ENCODE results near the gene ATG10. TPM values are rescaled to one million over a fixed set of nuclear protein-coding genes. Genes with fewer than 3 reads are reported as not detected.

ATG10 gene
- total and polyA plus RNA-seq, 2 experiments from 2014 or later, result 12.5 to 17.7 TPM

GRCh38 chr5:82046276-82046647 is 74.4 kb downstream of the ATG10 start (continued):
- TF ChIP-seq ETS1 (IDR thresholded peaks at IDR 0.05), result no peak
- no peak for TF ChIP-seq POLR2AphosphoS5 (IDR thresholded peaks at IDR 0.05; ENCODE audit: low read depth)
- TF ChIP-seq NANOG (IDR thresholded peaks at IDR 0.05; ENCODE audit: borderline replicate concordance), result no peak
- no peak for TF ChIP-seq EZH2phosphoT487 (IDR thresholded peaks at IDR 0.05; ENCODE audit: unreplicated experiment)
- no peak for TF ChIP-seq CTCF (conservative IDR thresholded peaks at IDR 0.05; ENCODE audit: low read depth in 2 of 2)
- no peak for TF ChIP-seq STAT1 (IDR thresholded peaks at IDR 0.05; ENCODE audit: unreplicated experiment)
- TF ChIP-seq ZNF331 (CRISPR knock-in tag; IDR thresholded peaks at IDR 0.05; ENCODE audit: low read depth), result no peak
- no peak for TF ChIP-seq CREB1 (CRISPR knock-in tag; IDR thresholded peaks at IDR 0.05; ENCODE audit: low read depth)
- no peak for TF ChIP-seq EZH2 (IDR thresholded peaks at IDR 0.05; ENCODE audit: low read depth, unreplicated experiment)
- no peak for TF ChIP-seq ZNF114 (CRISPR knock-in tag; IDR thresholded peaks at IDR 0.05)
- no peak for TF ChIP-seq JUNB (IDR thresholded peaks at IDR 0.05; ENCODE audit: unreplicated experiment)
- TF ChIP-seq REST (IDR thresholded peaks at IDR 0.05; ENCODE audit: unreplicated experiment), result no peak

- Mint-ChIP-seq H3K4me1 (peaks cover 5% of the 10 kb centered on the region), H3K9me3 (peaks cover 12% of the 10 kb centered on the region), H3K36me3 (ENCODE audit: low read depth) (peaks cover 8% of the 10 kb centered on the region), H3K27me3 (ENCODE audit: insufficient read depth, low read depth, poor library complexity) (no peaks in the 10 kb centered on the region), H3K4me3 (no peak overlapping the region), H3K27ac (no peak overlapping the region)
- Histone ChIP-seq H3F3A (replicated peaks; ENCODE audit: low read depth) (no peaks in the 10 kb centered on the region), H2AFZ (no peak overlapping the region), H3K4me1 (ENCODE audit: insufficient read depth) (no peaks in the 10 kb centered on the region), H3K79me2 (replicated peaks; ENCODE audit: insufficient read depth) (peaks cover 3% of the 10 kb centered on the region; the same call in 1 of the 2 replicates), H3K27ac (ENCODE audit: low read depth) (no peak overlapping the region), H3K9me2 (ENCODE audit: insufficient read depth) (0 out of 2 replicates have a peak, but pooled peaks cover 3% of the 10 kb centered on the region), H4K20me1 (replicated peaks; ENCODE audit: insufficient read depth) (no peaks in the 10 kb centered on the region), H3K27me3 (ENCODE audit: insufficient read depth) (no peaks in the 10 kb centered on the region), H3K36me3 (ENCODE audit: insufficient read depth) (no peaks in the 10 kb centered on the region), H3K4me3 (no peak overlapping the region), H3K4me2 (no peak overlapping the region)
- DNase-seq (ENCODE audit: low spot score) (no peak), ATAC-seq (no peak)
- TF ChIP-seq JUNB (IDR thresholded peaks at IDR 0.05; ENCODE audit: unreplicated experiment), result no peak
- no peak for TF ChIP-seq POLR2AphosphoS5 (IDR thresholded peaks at IDR 0.05; ENCODE audit: low read depth)
- TF ChIP-seq CTCF (conservative IDR thresholded peaks at IDR 0.05; ENCODE audit: low read depth in 2 of 2), result no peak
- no peak for TF ChIP-seq ETS1 (IDR thresholded peaks at IDR 0.05)
- no peak for TF ChIP-seq REST (IDR thresholded peaks at IDR 0.05; ENCODE audit: unreplicated experiment)
- TF ChIP-seq ZNF331 (CRISPR knock-in tag; IDR thresholded peaks at IDR 0.05; ENCODE audit: low read depth), result no peak
- no peak for TF ChIP-seq NANOG (IDR thresholded peaks at IDR 0.05; ENCODE audit: borderline replicate concordance)
- TF ChIP-seq EZH2phosphoT487 (IDR thresholded peaks at IDR 0.05; ENCODE audit: unreplicated experiment), result no peak
- TF ChIP-seq EZH2 (IDR thresholded peaks at IDR 0.05; ENCODE audit: low read depth, unreplicated experiment), result no peak
These were observed 79.1 kb downstream of the ATG10 start for GRCh38 chr5:82050955-82051354.
